Stimulated activated CD4-positive, alpha-beta T cell treated with anti-CD3 and anti-CD28 coated beads, Interleukin-2, amount 100 ng/mL, for 48 hours (primary cell): Measurements from ENCODE around the gene UBE2L6.

Source experiments
- DNase-seq, 2 donors: peaks; one replicate each; pipeline ENCODE4 v3.0.0-alpha.2; 2020

UBE2L6 gene

GRCh38 chr11:57527056-57527631 lies 40.3 kb downstream of the UBE2L6 start:
- DNase-seq = peak; percentile 74 to 77

- no peak for DNase-seq
These were observed 44.1 kb downstream of the UBE2L6 start for GRCh38 chr11:57523419-57523818.

GRCh38 chr11:57521116-57521515 lies 46.4 kb downstream of the UBE2L6 start:
- no peak for DNase-seq

GRCh38 chr11:57516061-57516443 lies 51.4 kb downstream of the UBE2L6 start:
- no peak for DNase-seq

- peak; percentile 32 to 38 for DNase-seq
These were observed 52.0 kb downstream of the UBE2L6 start, which contains the start of gene SLC43A1 for GRCh38 chr11:57515332-57516060. SLC43A1 (minus strand) TSS chr11:57515702; CDS start chr11:57514111, 1,591 bp downstream.

- DNase-seq = peak; percentile 36 to 38
These were observed 52.7 kb downstream of the UBE2L6 start for GRCh38 chr11:57514538-57515331.

GRCh38 chr11:57513911-57514537 lies 53.4 kb downstream of the UBE2L6 start:
- peak; percentile 21 to 39 for DNase-seq

GRCh38 chr11:57513452-57513795 lies 54.0 kb downstream of the UBE2L6 start:
- no peak for DNase-seq

- DNase-seq = no peak
These were observed 54.6 kb downstream of the UBE2L6 start for GRCh38 chr11:57512646-57513451.

- no peak for DNase-seq
These were observed 55.6 kb downstream of the UBE2L6 start for GRCh38 chr11:57511741-57512430.

GRCh38 chr11:57508341-57509170 lies 58.9 kb downstream of the UBE2L6 start:
- no peak for DNase-seq

- no peak for DNase-seq
These were observed 61.0 kb downstream of the UBE2L6 start for GRCh38 chr11:57506522-57506921.

- DNase-seq = no peak
These were observed 63.0 kb downstream of the UBE2L6 start for GRCh38 chr11:57504511-57504910.

GRCh38 chr11:57502870-57503269 lies 64.6 kb downstream of the UBE2L6 start:
- DNase-seq = no peak

GRCh38 chr11:57502376-57502775 lies 65.1 kb downstream of the UBE2L6 start:
- DNase-seq = no peak

GRCh38 chr11:57501953-57502352 lies 65.5 kb downstream of the UBE2L6 start:
- DNase-seq = no peak
